Measurements from ENCODE around the gene STK32C.

DNA sequence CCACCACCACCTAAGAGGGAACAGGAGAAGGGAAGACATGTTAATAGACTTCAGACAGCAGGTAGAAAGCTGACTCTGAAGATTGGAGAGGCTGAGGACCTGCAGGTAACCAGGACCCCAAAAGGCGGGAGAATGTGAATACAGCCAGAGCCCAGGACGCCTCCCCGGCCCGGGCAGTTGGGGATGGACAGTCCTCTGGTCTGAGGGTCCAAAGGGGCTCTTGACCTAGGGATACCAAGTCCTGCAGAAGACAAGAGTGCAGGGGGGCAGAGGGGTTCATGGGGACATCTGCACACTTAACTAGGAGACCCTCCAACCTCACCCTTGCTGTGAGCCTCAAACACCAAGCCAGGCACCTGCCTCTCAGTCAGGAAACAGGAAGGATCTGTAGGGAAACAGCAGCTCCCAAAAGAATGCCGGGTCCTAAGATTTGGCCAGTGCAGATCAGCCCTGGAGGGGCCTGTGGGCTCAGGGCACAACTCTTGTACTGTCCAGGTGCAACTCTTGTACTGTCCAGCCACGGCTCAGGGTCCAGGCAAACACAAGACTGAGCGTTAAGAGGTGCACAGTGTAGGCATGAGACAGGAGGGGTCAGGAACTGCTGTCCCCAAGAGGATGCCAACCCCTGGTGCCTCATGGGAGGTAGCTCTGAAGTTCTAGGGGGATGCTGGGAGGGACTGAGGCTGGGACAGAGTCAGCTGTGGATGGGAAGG, 2.3 kb upstream of the STK32C start:
- TF ChIP-seq POLR2AphosphoS5 (IDR thresholded peaks at IDR 0.05; ENCODE audit: low read depth, low read length) (no peak), SIN3A (IDR thresholded peaks at IDR 0.05; ENCODE audit: borderline replicate concordance, insufficient read depth, low read length) (no peak), TAF1 (IDR thresholded peaks at IDR 0.05; ENCODE audit: borderline replicate concordance, insufficient read depth, low read length) (no peak)
- TF ChIP-seq, protein P1, sequence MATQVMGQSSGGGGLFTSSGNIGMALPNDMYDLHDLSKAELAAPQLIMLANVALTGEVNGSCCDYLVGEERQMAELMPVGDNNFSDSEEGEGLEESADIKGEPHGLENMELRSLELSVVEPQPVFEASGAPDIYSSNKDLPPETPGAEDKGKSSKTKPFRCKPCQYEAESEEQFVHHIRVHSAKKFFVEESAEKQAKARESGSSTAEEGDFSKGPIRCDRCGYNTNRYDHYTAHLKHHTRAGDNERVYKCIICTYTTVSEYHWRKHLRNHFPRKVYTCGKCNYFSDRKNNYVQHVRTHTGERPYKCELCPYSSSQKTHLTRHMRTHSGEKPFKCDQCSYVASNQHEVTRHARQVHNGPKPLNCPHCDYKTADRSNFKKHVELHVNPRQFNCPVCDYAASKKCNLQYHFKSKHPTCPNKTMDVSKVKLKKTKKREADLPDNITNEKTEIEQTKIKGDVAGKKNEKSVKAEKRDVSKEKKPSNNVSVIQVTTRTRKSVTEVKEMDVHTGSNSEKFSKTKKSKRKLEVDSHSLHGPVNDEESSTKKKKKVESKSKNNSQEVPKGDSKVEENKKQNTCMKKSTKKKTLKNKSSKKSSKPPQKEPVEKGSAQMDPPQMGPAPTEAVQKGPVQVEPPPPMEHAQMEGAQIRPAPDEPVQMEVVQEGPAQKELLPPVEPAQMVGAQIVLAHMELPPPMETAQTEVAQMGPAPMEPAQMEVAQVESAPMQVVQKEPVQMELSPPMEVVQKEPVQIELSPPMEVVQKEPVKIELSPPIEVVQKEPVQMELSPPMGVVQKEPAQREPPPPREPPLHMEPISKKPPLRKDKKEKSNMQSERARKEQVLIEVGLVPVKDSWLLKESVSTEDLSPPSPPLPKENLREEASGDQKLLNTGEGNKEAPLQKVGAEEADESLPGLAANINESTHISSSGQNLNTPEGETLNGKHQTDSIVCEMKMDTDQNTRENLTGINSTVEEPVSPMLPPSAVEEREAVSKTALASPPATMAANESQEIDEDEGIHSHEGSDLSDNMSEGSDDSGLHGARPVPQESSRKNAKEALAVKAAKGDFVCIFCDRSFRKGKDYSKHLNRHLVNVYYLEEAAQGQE (IDR thresholded peaks at IDR 0.05; ENCODE audit: insufficient read depth in 1 of 2, low read depth in 2 of 2, low read length in 2 of 2), result no peak

All from PFSK-1 (cell line).